GM12878 (cell line): ENCODE data around the gene MAGI2.

ENCODE experiments used
- CHD2 ChIP-seq: IDR thresholded peaks from 2 replicates; pipeline ENCODE4 v1.6.1; 2011; ENCODE audit warnings: low read depth, low read length, improper control_type of control experiment, borderline replicate concordance
- EZH2 ChIP-seq: IDR thresholded peaks from 2 replicates; pipeline ENCODE4 v1.6.1; 2012; ENCODE audit warnings: low read depth, mild to moderate bottlenecking, control low read depth, inconsistent platforms, low read length, borderline replicate concordance; ENCODE audit not compliant: control insufficient read depth
- MTA3 ChIP-seq: IDR thresholded peaks from 2 replicates; pipeline ENCODE4 v1.6.1; 2012; ENCODE audit warnings: low read length, inconsistent platforms, borderline replicate concordance
- NFYA ChIP-seq: IDR thresholded peaks from 2 replicates; pipeline ENCODE4 v1.6.1; 2011; ENCODE audit warnings: low read depth, mild to moderate bottlenecking, low read length, improper control_type of control experiment, borderline replicate concordance
- POU2F2 ChIP-seq: IDR thresholded peaks from 3 replicates; pipeline ENCODE4 v1.6.1; 2011; ENCODE audit warnings: low read depth, mild to moderate bottlenecking, low read length, borderline replicate concordance
- RFX5 ChIP-seq: IDR thresholded peaks from 2 replicates; pipeline ENCODE4 v1.6.1; 2011; ENCODE audit warnings: low read depth, low read length, improper control_type of control experiment
- ZNF274 ChIP-seq: IDR thresholded peaks from one replicate; pipeline ENCODE4 v1.8.0; 2011; ENCODE audit not compliant: insufficient read length, insufficient read depth
- TF ChIP-seq, protein P1 (sequence below), 3 experiments: IDR thresholded peaks in 2 of 3; conservative IDR thresholded peaks in 1 of 3; 2 replicates each; pipeline ENCODE4 v1.5.1; 2011; ENCODE audit warnings: low read depth in 3 of 3, low read length in 3 of 3, mild to moderate bottlenecking in 3 of 3, control low read depth in 2 of 3, moderate library complexity in 2 of 3, inconsistent platforms in 1 of 3, mixed read lengths in 1 of 3; ENCODE audit not compliant: control insufficient read depth in 2 of 3, insufficient read depth in 1 of 3; ENCODE audit errors: extremely low read depth in 1 of 3

DNA sequence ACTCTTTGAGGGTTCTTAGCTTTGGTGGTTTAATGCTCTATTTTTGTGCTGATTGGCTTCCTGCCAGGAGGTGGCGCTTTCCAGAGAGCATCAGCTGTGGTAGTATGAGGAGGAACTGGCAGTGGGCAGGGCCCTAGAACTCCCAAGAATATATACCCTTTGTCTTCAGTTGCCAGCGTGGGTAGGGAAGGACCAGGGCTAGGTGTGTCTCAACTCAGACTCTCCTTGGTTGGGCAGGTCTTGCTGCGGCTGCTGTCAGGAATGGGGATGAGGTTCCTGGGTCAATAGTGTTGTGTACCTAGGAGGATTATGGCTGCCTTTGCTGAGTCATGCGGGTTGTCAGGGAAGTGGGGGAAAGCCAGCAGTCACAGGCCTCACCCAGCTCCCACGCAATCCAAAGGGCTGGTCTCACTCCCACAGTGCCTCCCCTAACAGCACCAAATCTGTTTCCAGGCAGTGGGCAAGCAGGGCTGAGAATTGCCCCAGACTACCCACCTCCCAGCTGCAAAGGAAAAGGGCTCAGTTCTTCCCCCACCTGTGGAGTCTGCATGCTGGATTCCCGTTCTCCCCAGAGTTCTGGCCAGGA is 1463.4 kb downstream of the MAGI2 start:
- TF ChIP-seq ZNF274 (no peak), CHD2 (no peak), POU2F2 (no peak), RFX5 (no peak), MTA3 (no peak), NFYA (no peak), EZH2 (no peak)
- TF ChIP-seq, protein P1, sequence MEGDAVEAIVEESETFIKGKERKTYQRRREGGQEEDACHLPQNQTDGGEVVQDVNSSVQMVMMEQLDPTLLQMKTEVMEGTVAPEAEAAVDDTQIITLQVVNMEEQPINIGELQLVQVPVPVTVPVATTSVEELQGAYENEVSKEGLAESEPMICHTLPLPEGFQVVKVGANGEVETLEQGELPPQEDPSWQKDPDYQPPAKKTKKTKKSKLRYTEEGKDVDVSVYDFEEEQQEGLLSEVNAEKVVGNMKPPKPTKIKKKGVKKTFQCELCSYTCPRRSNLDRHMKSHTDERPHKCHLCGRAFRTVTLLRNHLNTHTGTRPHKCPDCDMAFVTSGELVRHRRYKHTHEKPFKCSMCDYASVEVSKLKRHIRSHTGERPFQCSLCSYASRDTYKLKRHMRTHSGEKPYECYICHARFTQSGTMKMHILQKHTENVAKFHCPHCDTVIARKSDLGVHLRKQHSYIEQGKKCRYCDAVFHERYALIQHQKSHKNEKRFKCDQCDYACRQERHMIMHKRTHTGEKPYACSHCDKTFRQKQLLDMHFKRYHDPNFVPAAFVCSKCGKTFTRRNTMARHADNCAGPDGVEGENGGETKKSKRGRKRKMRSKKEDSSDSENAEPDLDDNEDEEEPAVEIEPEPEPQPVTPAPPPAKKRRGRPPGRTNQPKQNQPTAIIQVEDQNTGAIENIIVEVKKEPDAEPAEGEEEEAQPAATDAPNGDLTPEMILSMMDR (IDR thresholded peaks at IDR 0.05 in 2 of 3, conservative IDR thresholded peaks at IDR 0.05 in 1 of 3; ENCODE audit: control insufficient read depth in 2 of 3, extremely low read depth in 1 of 3, insufficient read depth in 1 of 3, low read depth in 3 of 3, low read length in 3 of 3) = peak; percentile 4 to 37 (median 21); a peak in 2 of 6 replicates
